CD8-positive, alpha-beta memory T cell (primary cell): ENCODE measurements around the gene ZZZ3. TPM values are rescaled to one million over a fixed set of nuclear protein-coding genes. Genes with fewer than 3 reads are reported as not detected.
"Not testable (repeated sequence)": the region's sequence is repeated elsewhere in the genome, so short reads cannot be mapped to it uniquely, and the experiment has no call there.

Source experiments
- CTCF ChIA-PET: fragments of 350-600 bp; sonication (Branson Sonifier 250); formaldehyde crosslinking; loops from one replicate; lab custom pipeline; 2021; ENCODE audit warnings: antibody characterized with exemption; lab: Charles Lee
- POLR2A ChIA-PET: fragments of 350-600 bp; sonication (Branson Sonifier 250); formaldehyde crosslinking; loops from one replicate; lab custom pipeline; 2021; ENCODE audit warnings: antibody characterized with exemption; lab: Charles Lee
- DNase-seq, 5 donors: peaks; one replicate each; pipeline versions ENCODE4 v3.0.0 to v3.0.0-alpha.2; 2020 to 2022; ENCODE audit warnings: mixed read lengths in 1 of 5
- H3K27ac ChIP-seq: one replicate; pipeline ENCODE4 v1.7.0; 2013; ENCODE audit warnings: low read depth, mild to moderate bottlenecking, low read length, moderate library complexity
- H3K27me3 ChIP-seq: 2 replicates; pipeline ENCODE4 v1.7.0; 2013; ENCODE audit warnings: low read length, mild to moderate bottlenecking; ENCODE audit not compliant: insufficient read depth, poor library complexity, severe bottlenecking
- H3K36me3 ChIP-seq: 2 replicates; pipeline ENCODE4 v1.7.0; 2013; ENCODE audit warnings: mild to moderate bottlenecking, low read length, moderate library complexity; ENCODE audit not compliant: insufficient read depth
- H3K4me1 ChIP-seq: 2 replicates; pipeline ENCODE4 v1.7.0; 2013; ENCODE audit warnings: mild to moderate bottlenecking, low read length, moderate library complexity; ENCODE audit not compliant: insufficient read depth
- H3K4me3 ChIP-seq: 2 replicates; pipeline ENCODE4 v1.7.0; 2013; ENCODE audit warnings: mild to moderate bottlenecking, low read length
- H3K9me3 ChIP-seq: 2 replicates; pipeline ENCODE4 v1.7.0; 2013; ENCODE audit warnings: mild to moderate bottlenecking, low read length
- H3K27ac Mint-ChIP-seq, 8 donors: one replicate each; pipeline ENCODE4 v1.8.0; 2020 to 2021; ENCODE audit warnings: mixed read lengths in 8 of 8, mild to moderate bottlenecking in 6 of 8, inconsistent platforms in 3 of 8, moderate library complexity in 3 of 8
- H3K27me3 Mint-ChIP-seq, 2 donors: one replicate each; pipeline ENCODE4 v1.8.0; 2020 to 2021; ENCODE audit warnings: mixed read lengths in 2 of 2, mild to moderate bottlenecking in 1 of 2, moderate library complexity in 1 of 2
- H3K36me3 Mint-ChIP-seq, 3 donors: one replicate each; pipeline ENCODE4 v1.8.0; 2020 to 2021; ENCODE audit warnings: mixed read lengths in 3 of 3, inconsistent platforms in 1 of 3, mild to moderate bottlenecking in 1 of 3
- H3K4me1 Mint-ChIP-seq, 3 donors: one replicate each; pipeline ENCODE4 v1.8.0; 2020 to 2021; ENCODE audit warnings: mixed read lengths in 3 of 3, inconsistent platforms in 1 of 3, mild to moderate bottlenecking in 1 of 3
- H3K4me3 Mint-ChIP-seq, 7 donors: one replicate each; pipeline ENCODE4 v1.8.0; 2020 to 2021; ENCODE audit warnings: mixed read lengths in 7 of 7, mild to moderate bottlenecking in 6 of 7, moderate library complexity in 4 of 7, inconsistent platforms in 2 of 7
- H3K9me3 Mint-ChIP-seq, 5 donors: one replicate each; pipeline ENCODE4 v1.8.0; 2020 to 2022; ENCODE audit warnings: mixed read lengths in 5 of 5, mild to moderate bottlenecking in 3 of 5, moderate library complexity in 2 of 5, inconsistent platforms in 1 of 5
- polyA plus RNA-seq: library from polyadenylated mRNA; unstranded; fragments of 300-500 nt; fragmentation: Illumina TruSeq; gene quantifications from one replicate; pipeline ENCODE4 v1.2.3, GENCODE V29; 2021
- total RNA-seq, 2 experiments: library from RNA; stranded (reverse); gene quantifications; one replicate each; pipeline ENCODE4 v1.2.3, GENCODE V29; 2021

Gene ZZZ3
- total and polyA plus RNA-seq, 3 experiments from 2014 or later = 42.7 to 60.2 (median 58.3) TPM

GRCh38 chr1:77699673-77700072 is 17.2 kb upstream of the ZZZ3 start:
- CTCF ChIA-PET, H3K4me1 ChIP-seq, POLR2A ChIA-PET, H3K9me3 Mint-ChIP-seq, H3K27me3 Mint-ChIP-seq, H3K27me3 ChIP-seq, H3K9me3 ChIP-seq, DNase-seq, H3K4me3 Mint-ChIP-seq, H3K4me3 ChIP-seq, H3K4me1 Mint-ChIP-seq, H3K27ac ChIP-seq, H3K36me3 ChIP-seq: not testable (repeated sequence)
- Mint-ChIP-seq H3K27ac (peak overlapping the region in 1 of 8 donors; percentile 35), H3K36me3 (peaks cover 6 to 38% (median 16%) of the 10 kb centered on the region in 3 donors)

- Histone ChIP-seq H3K27ac (no peak overlapping the region), H3K36me3 (no peaks in the 10 kb centered on the region), H3K27me3 (no peaks in the 10 kb centered on the region), H3K9me3 (no peaks in the 10 kb centered on the region), H3K4me1 (no peaks in the 10 kb centered on the region), H3K4me3 (no peak overlapping the region)
- H3K4me3 Mint-ChIP-seq = no peak overlapping the region
- H3K27ac Mint-ChIP-seq = no peak overlapping the region
- CTCF ChIA-PET = no interaction called here
- no peaks in the 10 kb centered on the region for H3K27me3 Mint-ChIP-seq
- no peaks in the 10 kb centered on the region for H3K9me3 Mint-ChIP-seq
- no peaks in the 10 kb centered on the region for H3K4me1 Mint-ChIP-seq
- H3K36me3 Mint-ChIP-seq = peaks cover 9 to 48% (median 18%) of the 10 kb centered on the region in 3 donors
- POLR2A ChIA-PET = interaction anchor here (0.7 kb wide), 1 partner anchor 15 kb away, joined by 3 read pairs; the partner anchor contains the start of gene ZZZ3
- DNase-seq = no peak
Measured at GRCh38 chr1:77697441-77697840, 15.0 kb upstream of the ZZZ3 start.

- Mint-ChIP-seq H3K27ac (no peak overlapping the region), H3K36me3 (peaks cover 3 to 20% (median 6%) of the 10 kb centered on the region in 3 donors), H3K4me1 (peaks cover 3 to 10% (median 6%) of the 10 kb centered on the region in 3 donors), H3K27me3 (peaks cover 0 to 3% of the 10 kb centered on the region in 2 donors), H3K9me3 (no peaks in the 10 kb centered on the region), H3K4me3 (no peak overlapping the region)
- DNase-seq = no peak
- no peak overlapping the region for H3K4me3 ChIP-seq
- H3K9me3 ChIP-seq = no peaks in the 10 kb centered on the region
- POLR2A ChIA-PET = no interaction called here
- H3K27ac ChIP-seq = no peak overlapping the region
- no peaks in the 10 kb centered on the region for H3K27me3 ChIP-seq
- H3K36me3 ChIP-seq = no peaks in the 10 kb centered on the region
- peaks cover 3% of the 10 kb centered on the region for H3K4me1 ChIP-seq
- CTCF ChIA-PET = no interaction called here
Measured at GRCh38 chr1:77688939-77689338, 6.5 kb upstream of the ZZZ3 start.

GRCh38 chr1:77687519-77687906 is 5.1 kb upstream of the ZZZ3 start:
- Histone ChIP-seq H3K27me3 (no peaks in the 10 kb centered on the region), H3K27ac (no peak overlapping the region), H3K4me1 (peaks cover 8% of the 10 kb centered on the region), H3K36me3 (no peaks in the 10 kb centered on the region), H3K9me3 (no peaks in the 10 kb centered on the region), H3K4me3 (no peak overlapping the region)
- no peak overlapping the region for H3K27ac Mint-ChIP-seq
- peaks cover 0 to 18% (median 3%) of the 10 kb centered on the region in 3 donors for H3K36me3 Mint-ChIP-seq
- DNase-seq = no peak
- peak overlapping the region in 2 of 7 donors; percentile 41 to 53 for H3K4me3 Mint-ChIP-seq
- H3K9me3 Mint-ChIP-seq = no peaks in the 10 kb centered on the region
- H3K4me1 Mint-ChIP-seq = peaks cover 8 to 16% (median 10%) of the 10 kb centered on the region in 3 donors
- CTCF ChIA-PET = no interaction called here
- POLR2A ChIA-PET = no interaction called here
- peaks cover 0 to 4% of the 10 kb centered on the region in 2 donors for H3K27me3 Mint-ChIP-seq

GRCh38 chr1:77686796-77687518 is 4.5 kb upstream of the ZZZ3 start:
- Histone ChIP-seq H3K9me3 (no peaks in the 10 kb centered on the region), H3K4me3 (no peak overlapping the region), H3K27ac (no peak overlapping the region), H3K36me3 (no peaks in the 10 kb centered on the region), H3K4me1 (peaks cover 8% of the 10 kb centered on the region), H3K27me3 (no peaks in the 10 kb centered on the region)
- H3K9me3 Mint-ChIP-seq = no peaks in the 10 kb centered on the region
- H3K36me3 Mint-ChIP-seq = peaks cover 0 to 19% (median 3%) of the 10 kb centered on the region in 3 donors
- peak overlapping the region in 1 of 8 donors; percentile 81 for H3K27ac Mint-ChIP-seq
- no peak overlapping the region for H3K4me3 Mint-ChIP-seq
- ChIA-PET CTCF (no interaction called here), POLR2A (no interaction called here)
- H3K4me1 Mint-ChIP-seq = peaks cover 11 to 21% (median 11%) of the 10 kb centered on the region in 3 donors
- no peak for DNase-seq
- peaks cover 0 to 5% of the 10 kb centered on the region in 2 donors for H3K27me3 Mint-ChIP-seq

- Histone ChIP-seq H3K27ac (peak overlapping the region; percentile 84), H3K9me3 (no peaks in the 10 kb centered on the region), H3K4me3 (peak overlapping the region; percentile 64), H3K36me3 (no peaks in the 10 kb centered on the region), H3K27me3 (no peaks in the 10 kb centered on the region), H3K4me1 (peaks cover 31% of the 10 kb centered on the region)
- peak overlapping the region; percentile 93 to 98 (median 96) for H3K27ac Mint-ChIP-seq
- peaks cover 0 to 3% of the 10 kb centered on the region in 2 donors for H3K27me3 Mint-ChIP-seq
- peak overlapping the region; percentile 89 to 98 (median 96) for H3K4me3 Mint-ChIP-seq
- ChIA-PET CTCF (interaction anchor here (0.7 to 2.0 kb wide), 16 partner anchors 9 to 537 kb away, joined by 3 to 9 read pairs (median 3); partner anchors contain the start of gene FUBP1), POLR2A (interaction anchor here (0.5 to 2.0 kb wide), 7 partner anchors 76 to 396 kb away, joined by 3 to 20 read pairs (median 4); partner anchors contain the start of genes DNAJB4, FUBP1, MIGA1 and USP33)
- no peaks in the 10 kb centered on the region for H3K9me3 Mint-ChIP-seq
- H3K4me1 Mint-ChIP-seq = peaks cover 30 to 49% (median 40%) of the 10 kb centered on the region in 3 donors
- peaks cover 0 to 12% (median 2%) of the 10 kb centered on the region in 3 donors for H3K36me3 Mint-ChIP-seq
- DNase-seq = peak; percentile 90 to 95 (median 93)
Measured at GRCh38 chr1:77683160-77684148, 996 bp upstream of the ZZZ3 start.

GRCh38 chr1:77680173-77680572 is 2.3 kb downstream of the ZZZ3 start:
- no peak overlapping the region for H3K4me3 ChIP-seq
- Mint-ChIP-seq H3K27ac (peak overlapping the region in 3 of 8 donors; percentile 6 to 12 (median 8)), H3K4me1 (peaks cover 50 to 73% (median 68%) of the 10 kb centered on the region in 3 donors), H3K9me3 (no peaks in the 10 kb centered on the region), H3K27me3 (peaks cover 0 to 3% of the 10 kb centered on the region in 2 donors), H3K36me3 (peaks cover 0 to 22% (median 2%) of the 10 kb centered on the region in 3 donors), H3K4me3 (peak overlapping the region in 4 of 7 donors; percentile 2 to 22 (median 6))
- no peak overlapping the region for H3K27ac ChIP-seq
- ChIA-PET POLR2A (no interaction called here), CTCF (no interaction called here)
- no peak for DNase-seq
- no peaks in the 10 kb centered on the region for H3K9me3 ChIP-seq
- peaks cover 31% of the 10 kb centered on the region for H3K4me1 ChIP-seq
- no peaks in the 10 kb centered on the region for H3K36me3 ChIP-seq
- H3K27me3 ChIP-seq = no peaks in the 10 kb centered on the region
